ENCODE data around the gene PITPNM3.

Gene PITPNM3

DNA sequence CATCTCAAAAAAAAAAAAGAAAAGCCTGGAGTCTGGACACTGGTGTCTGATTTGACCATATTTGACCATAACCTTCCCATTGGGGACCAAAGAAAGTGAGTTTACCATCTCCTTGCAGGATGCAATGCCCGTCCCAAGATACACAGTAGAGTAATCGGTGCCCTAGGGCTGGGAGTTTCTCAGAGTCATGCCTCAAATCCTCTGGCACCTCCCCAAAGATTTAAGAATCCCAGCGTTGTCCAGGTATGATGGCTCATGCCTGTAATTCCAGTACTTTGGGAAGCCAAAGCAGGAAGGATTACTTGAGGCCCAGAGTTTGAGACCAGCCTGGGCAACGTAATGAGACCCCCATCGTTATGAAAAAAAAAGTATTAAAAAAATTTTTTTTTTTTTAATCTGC is 5.0 kb downstream of the PITPNM3 start:
- DNase-seq: no peak

DNA sequence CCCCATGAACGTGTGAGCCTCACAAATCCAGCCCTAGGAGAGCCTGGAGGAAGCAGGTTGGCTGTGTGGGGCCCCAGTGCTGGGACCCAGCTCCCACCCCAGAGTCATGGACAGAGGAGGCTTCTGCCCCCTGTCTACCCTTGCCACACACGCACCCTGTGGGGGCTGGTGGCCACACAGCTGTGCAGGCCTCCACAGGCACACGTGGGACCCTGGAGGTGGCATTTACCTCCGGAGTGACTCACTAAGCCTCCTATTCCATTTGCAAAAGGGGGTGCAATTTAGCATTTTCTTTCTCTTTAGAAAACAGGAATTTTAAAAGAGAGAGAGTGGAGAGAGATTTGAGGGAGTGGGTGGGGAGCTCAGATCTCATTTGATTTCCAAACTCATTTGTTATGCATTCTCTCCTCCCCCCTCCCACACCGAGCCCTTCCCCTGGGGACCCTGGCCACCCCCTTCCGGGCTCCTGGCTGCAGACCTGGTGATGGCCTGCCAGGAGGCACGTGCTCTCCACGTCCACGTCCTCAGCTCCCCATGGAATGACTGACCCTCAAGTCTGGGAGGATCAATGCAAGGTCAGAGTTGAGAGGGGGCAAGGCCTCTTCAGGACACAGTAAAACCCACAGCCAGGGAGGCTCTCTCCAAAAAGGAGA is 6.8 kb downstream of the PITPNM3 start:
- no peak for DNase-seq

DNA sequence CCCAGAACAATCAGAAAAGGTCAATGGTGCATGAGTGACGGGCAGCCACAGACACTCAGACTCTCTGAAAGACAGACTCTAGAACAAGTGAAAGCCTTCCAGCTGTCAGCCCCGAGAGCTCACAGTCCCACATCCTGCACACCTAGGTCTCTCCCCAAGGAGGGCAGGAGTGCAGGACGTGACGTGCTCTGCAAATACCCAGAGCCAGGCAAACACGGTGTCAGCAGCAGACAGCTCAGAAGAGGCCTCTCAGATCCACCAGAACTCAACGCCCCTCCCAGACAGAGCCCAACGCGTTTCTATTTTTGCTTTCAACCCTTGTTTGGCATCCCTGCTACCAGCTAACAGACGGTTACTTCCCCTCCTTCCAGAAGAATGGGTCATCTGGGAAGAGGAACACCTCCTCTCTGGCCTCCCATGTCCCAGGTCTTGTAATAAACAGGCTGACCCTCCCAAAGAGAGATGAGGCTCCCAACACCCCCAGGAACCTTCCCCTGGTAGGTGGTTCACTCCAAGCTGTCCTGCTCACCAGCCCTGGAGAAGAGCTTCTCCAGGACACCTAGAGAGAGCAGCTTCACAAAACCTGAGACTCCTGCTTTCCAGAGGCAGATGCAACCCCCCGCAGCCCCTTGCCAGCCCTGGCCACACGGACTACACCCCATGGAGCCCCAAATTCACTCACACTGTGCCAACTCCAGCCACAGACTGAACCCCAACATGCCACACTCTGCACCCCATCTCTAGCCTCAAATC is 7.6 kb downstream of the PITPNM3 start:
- no peak for DNase-seq

DNA sequence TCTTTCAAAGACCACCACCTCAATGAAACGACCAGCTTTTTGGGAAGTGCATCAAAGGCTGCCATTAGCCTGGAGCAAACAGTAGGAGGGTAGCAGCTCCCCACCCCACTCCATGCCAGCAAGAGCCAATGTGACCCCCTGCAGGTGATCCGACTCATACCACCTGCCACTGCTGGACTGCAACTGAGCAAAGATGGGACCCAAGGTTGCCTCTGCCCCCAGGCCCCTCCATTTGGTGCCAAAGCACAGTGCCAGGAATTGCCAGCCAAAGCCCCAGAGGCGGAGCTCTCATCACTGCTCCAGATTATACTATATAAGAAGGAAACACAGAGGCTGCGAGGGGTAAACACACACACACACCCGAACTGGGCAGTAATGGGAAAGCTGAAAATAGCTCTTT is 8.3 kb downstream of the PITPNM3 start:
- DNase-seq: no peak

DNA sequence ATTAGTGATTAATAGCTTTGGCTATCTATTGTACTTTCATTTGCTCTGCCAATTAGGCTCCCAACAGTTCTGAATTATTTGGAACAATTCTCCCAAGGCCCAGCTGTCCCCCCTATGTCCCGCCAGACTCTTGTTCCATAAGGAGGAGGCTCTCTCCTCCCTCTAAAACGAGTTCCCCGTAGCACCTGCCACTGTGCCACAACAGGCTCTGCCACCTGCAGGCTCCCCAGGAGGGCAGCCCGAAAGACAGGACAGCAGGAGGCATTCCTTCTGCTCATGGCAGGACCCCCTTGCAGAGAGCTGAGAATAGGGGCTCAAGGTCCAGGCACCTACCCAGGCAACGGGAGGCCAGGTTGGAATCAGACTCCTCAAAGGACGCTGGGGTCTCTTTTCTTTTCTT is 9.0 kb downstream of the PITPNM3 start:
- no peak for DNase-seq

DNA sequence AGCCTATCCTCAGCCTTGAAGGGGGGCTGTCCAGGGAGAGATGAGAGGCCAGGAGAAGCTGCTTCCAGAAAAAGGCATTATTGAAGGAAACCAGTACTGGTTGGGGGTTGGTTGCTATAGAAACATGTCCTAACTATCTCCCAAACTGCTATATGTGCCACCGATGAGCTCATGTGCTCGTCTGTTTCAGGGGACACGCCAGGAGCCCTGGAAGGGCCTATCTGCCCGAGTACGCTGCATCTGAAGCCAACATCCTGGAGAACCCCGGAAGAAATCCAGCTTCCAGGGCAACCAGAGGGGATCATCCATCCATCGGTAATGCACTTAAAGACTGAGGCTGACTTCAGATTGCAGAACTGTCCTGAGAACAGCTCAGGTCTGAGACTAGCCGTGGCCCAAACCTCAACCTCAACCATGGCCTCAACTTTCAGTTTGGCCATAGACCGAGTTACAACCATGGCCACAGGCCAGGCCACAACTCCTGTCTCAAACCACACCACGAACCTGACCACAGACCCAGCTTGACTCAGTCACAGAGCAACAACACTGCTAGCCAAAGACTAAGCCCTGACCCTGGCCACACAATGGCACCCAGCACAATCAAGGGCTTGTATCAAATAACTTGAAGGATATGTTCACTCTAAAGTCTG is 10.2 kb downstream of the PITPNM3 start:
- DNase-seq: no peak

DNA sequence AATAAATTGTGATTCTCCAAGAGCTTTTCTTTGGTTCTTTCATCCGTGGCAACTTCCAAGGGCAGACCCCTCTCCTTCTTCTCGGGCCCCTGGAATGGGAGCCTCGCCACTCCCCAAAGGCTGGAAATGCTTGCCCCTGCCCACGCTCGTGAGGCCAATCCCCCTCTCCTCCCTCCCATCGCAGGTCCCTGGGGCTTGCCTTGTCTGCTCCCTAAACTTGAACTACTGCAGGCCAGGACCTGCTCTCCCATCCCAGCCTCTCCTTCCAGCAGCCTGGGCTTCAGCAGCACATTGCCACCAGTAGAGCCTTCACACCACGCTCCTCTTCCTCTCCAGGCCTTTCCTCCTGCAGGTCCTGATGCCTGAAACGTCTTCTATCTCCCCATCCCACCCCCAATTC is 11.1 kb downstream of the PITPNM3 start:
- no peak for DNase-seq

DNA sequence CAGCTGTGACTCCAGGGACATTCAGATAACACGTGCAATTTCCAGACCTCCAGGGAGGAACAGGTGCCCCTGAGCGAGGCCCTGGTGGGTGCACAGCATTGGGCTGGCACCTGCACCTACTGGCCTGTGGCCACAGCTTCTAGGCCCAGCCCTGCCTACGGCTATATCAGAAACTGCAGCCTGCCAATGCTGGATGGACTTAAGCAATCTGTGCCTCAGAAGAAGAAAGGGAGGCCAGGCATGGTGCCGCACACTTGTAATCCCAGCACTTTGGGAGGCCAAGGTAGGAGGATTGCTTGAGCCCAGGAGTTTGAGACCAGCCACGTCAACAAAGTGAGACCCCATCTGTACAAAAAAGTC is 12.4 kb downstream of the PITPNM3 start:
- DNase-seq: no peak

DNA sequence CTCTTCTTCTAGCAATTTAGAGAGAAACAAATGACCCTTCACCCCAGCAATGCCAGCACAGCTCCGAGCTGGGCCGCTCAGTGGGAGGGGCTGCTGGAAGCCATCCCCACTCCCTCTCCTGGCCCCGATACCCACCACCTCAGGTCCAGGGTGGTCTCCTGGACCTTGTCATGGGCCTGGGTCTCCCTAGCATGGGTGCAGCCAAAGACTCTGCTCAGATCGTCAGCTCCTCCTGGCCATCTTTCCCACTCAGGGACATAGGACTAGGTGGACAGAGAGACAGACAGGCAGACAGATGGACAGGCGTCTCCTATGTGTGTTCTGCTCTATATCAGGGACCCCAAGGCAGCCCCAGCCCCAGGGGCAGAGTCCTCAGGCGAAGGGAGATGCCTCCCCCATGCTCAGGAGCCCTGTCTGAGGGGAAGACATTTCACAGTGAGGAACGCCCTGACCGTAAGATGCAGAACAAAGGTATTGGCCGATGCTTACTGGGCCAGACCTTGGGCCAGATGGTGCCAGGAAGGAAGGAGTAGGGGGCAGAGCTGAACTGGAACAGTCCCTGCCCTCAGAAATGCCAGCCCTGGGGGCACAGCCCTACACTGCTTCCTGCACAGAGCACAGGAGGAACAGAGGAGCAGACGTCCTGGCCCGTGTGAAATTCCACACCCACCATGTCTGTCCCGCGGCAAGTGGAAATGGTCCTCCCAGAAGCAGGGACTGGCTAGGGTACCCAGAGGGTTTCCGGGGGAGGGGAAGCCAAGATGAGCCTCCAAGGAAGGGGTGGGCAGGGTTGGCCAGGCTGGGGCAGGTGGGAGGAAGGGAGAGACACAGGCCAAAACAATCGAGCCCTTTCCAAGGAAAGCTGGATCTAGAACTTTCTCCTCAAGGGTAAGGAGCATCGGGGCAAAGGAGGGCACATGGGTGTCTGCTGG is 13.0 kb downstream of the PITPNM3 start:
- DNase-seq: no peak

DNA sequence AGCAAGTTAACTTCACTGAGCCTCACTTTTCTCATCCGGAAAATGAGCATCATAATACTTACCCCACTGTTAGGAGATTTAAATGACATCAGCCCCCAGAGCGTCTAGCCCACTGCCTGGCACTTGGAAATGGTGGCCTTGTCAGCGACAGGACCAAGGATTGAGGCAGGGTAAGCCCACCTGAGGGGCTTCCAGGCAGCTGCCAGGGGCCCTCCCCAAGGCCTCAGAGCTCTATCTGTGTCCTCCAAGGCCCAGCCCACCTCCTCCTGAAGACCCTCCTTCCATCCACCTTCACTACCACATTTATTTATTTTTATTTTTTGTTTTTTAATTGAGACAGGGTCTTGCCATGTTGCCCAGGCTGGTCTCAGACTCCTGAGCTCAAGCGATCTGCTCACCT is 13.8 kb downstream of the PITPNM3 start:
- no peak for DNase-seq

DNA sequence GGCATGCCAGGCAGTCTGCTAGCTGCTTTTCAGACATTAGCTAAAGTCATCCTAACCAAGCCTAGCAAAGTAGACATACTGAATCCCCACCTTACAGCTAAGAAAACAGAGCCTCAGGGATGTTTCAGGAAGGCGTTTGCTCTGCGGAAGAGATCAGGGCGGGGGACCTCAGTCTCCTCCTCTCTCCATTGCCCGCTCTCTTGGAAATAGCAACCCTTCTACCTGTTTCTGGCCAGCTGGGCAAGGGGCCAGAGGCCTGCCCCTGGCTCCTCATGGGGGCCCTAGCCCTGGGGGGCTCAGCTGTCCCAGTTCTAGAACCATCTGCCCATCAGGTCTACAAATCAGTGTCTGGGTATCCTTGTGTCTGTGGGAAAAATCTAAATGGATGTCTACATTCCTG is 14.5 kb downstream of the PITPNM3 start:
- no peak for DNase-seq

DNA sequence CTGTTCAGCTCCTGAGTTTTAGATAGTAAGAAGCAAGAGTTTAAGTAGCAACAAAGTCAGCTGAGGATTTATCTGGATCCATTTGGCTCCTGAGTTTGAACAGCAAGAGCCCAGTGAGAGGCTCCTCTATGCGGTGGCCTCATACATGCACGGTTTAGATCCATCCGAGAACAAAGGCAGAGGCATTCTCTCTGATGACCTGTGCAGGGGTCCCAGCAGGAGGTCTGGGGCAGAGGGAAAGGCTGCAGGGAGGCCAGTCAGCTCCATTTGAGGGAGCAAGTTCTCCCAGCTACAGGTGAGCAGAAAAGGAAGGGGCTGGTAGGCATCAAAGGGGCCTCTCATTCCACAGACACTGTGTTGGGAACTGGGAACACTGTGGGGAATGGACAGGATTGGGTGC is 16.5 kb downstream of the PITPNM3 start:
- no peak for DNase-seq

DNA sequence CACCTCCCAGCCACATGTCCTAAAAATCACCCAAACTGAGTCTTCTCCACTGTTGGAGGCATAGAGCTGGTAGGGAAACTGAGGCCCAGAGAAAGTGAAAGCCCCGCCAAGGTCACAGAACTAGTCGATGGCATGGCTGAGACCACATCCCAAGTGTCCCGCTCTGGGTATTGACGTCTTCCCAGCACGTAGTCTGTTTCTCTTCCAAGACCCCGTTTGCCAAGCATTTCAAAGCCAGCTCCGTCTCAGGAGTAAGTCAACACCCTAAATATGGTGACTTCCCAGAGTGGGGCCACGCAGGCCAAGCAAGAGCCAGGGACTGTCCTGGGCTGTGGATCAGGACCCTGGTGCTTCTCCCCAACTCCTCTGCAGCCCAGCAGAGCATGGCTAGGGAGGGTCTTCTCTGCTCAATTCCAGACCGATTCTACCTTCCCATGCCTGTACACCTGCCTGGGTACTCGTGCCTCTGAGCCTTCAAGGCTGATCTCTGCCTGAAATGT is 19.7 kb downstream of the PITPNM3 start:
- DNase-seq: no peak

DNA sequence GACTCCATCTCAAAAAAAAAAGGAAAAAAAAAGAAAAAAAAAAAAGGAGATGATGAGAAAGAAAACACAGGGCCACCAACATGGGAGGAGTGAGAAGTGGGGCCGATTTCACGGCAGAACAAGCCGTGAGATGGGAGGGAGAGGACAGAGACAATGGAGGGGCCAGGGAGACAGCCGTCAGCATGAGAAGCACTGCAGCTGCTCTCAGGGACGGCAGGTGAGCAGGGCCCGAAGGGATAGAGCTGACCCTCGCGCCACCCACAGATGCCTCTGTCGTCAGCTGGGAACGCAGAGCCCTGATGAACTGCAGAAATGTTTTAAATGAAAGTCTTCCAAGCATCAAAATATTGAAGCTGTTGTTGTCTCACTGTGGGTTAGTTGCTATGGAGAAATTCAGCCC is 20.3 kb downstream of the PITPNM3 start:
- no peak for DNase-seq

DNA sequence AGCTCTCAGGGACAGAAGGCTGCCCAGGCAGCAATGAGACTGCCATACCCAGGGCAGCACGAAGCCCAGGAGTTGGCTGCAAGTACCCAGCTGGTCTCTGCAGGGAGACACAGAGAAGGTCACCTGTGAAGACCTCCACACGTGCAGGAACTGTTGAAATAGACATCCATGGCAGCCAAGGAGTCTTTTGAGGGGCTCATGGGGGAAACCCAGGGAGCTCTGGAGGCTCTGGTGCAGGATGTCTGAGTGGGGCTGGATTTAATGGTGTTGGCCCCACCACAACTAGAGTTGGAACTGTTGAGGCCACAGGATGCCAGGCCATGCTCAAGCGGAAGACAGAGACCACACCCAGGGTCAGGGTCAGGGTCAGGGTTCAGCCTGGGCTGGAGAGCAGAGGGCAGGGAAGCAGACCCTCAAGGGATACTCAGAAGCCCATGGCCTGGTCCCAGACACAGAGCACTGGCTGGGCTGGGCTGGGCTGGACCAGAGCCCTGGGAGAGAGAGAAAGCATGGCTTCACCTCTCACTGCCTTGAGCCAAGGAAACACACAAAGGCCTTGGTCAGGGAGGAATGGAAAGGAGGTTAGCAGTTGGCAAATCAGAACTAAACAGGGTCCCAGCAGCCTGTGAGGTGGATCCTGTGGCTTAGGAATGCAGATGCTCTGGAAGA is 21.4 kb downstream of the PITPNM3 start:
- DNase-seq: no peak

DNA sequence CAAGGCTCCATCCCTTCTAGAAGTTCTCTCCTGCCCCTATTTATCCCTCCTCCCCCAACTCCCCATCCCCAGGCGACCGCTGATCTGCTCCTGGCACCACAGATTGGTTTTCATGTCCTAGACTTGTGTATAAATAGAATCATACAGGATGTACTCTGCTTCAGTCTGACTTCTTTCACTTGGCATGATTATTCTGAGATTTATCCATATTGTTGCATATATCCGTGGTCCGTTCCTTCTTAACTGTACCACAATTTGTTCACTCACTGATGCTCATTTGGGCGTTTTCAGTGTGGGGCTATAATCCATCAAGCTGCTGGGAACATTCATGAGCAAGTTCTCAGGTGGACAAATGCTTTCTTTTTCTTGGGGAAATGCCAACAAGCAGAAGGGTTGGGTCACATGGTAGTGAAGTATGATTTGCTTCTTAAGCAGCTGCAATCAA is 23.9 kb downstream of the PITPNM3 start:
- DNase-seq: no peak

DNA sequence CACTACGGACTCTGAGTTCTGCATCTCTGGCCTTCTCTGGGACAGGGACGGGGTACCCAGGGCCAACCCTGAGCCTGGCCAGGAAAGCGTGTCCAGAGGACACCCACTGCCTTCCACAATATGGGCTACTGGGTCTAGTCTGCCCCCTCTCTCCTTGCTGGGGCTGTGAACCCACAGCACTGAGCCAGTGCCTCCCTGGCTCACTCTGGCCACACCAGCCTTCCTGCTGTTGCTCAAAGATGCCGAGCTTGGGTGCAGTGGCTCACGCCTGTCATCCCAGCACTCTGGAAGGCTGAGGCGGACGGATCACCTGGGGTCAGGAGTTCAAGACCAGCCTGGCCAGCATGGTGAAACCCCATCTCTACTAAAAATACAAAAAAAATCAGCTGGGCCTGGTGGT is 24.8 kb downstream of the PITPNM3 start:
- DNase-seq: no peak

DNA sequence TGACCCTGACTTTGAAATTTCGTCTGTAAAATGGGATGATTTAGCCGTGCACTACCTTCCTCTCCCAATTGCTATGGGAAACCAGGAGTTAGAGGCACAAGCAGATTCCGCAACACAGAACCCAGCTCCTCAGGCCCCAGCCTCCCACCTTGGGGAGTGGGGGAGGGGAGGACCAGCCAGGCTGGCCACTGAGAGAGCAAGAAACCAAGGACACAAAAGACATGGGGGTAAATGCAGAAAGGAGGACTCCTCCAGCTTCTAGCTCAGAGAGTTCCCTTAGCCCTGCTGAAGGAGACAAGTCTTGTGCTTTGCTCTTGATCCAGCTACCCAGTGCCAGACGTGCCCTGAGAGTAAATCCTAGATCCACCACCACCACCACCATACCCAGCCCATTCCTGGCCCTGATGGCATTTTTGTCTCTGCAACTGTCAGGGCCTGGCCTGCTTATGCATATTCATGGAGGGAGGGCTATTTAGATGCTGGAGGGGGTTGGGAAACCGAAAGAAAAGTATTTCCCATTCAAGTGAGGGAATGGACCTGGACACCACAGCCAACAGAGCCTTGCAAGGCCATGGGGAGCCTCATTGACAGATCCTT is 25.9 kb downstream of the PITPNM3 start:
- DNase-seq: no peak

DNA sequence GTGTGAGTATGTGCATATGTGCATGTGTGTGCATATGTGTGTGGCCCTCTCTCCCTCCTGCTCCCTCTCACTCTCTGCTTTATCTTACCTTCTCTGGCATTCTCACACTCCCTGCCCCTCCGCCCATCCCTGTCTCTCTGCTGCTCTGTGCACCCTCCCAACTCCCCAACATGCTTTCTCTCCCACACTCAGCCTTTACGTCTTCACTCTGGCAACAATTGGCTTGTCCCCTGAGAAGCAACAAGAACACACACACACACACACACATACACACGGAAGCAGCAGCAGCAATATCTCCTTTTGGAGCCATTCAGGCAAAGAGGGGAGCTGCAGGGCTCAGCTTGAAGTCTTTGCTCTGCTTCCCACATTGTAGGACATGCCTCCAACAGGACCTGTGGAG is 27.8 kb downstream of the PITPNM3 start:
- no peak for DNase-seq

DNA sequence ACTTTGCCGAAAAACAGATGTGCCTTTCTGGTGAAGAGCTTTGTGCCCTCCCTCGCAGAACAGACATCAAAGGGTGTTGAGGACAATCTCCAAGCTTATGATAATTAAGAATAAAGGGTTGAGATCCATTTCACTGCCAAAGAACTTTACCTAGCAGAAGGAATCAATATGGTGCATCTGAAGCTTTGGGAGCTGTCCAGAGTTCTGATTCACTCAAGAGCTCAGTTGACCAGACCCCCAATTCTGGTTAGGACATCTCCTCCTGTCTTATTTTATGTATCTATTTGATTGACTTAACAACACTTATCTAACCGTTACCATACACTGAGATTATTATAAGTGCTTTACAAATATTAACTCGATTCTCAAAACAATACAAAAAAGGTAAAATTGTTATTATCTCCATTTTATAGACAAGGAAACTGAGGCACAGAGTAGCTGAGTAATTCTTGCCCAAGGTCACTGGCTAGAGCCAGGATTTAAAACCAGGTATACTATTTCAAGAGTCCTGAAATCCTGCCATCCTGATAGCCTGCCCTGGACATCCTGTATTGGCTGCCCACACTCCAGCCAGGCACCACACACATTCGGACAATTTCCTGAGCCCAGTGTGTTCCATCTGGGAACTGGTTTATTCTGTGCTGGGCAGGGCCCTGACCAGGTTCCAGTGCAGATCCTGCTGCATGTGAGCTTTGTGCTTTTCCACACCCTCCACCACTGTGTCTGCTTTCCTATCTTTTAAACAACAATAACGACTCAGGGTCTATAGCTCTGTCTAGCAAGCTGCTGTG is 29.8 kb downstream of the PITPNM3 start:
- no peak for DNase-seq

DNA sequence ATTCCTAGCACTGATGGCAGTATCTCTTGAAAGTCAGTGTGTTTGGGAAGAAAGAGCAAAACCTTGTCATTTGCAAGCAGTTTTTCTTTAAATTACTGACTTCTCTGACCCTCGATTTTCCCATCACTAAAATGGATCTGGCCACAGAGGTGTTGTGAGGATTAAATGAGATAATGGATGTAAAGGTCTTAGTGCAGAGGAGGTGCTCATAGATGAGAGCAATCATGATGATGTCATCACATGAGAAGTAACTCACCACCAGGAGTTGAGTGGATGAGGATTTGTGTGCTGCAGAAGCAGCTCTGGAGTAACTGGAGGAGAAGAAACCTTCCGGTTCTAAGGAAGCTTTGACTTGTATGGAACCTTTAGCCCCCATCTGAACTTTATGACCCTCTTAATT is 30.6 kb downstream of the PITPNM3 start:
- DNase-seq: no peak
